Raji (cell line): ENCODE data around the gene LHX5.

Experiments used
- POLR2A ChIP-seq: IDR thresholded peaks from 2 replicates; pipeline ENCODE4 v1.6.1; 2011; ENCODE audit warnings: low read depth, low read length, control low read depth; ENCODE audit not compliant: insufficient read depth

The LHX5 gene

GRCh38 chr12:113439606-113440030 is 32.1 kb downstream of the LHX5 start:
- TF ChIP-seq POLR2A, result no peak

GRCh38 chr12:113439301-113439597 is 32.4 kb downstream of the LHX5 start:
- TF ChIP-seq POLR2A, result no peak

DNA sequence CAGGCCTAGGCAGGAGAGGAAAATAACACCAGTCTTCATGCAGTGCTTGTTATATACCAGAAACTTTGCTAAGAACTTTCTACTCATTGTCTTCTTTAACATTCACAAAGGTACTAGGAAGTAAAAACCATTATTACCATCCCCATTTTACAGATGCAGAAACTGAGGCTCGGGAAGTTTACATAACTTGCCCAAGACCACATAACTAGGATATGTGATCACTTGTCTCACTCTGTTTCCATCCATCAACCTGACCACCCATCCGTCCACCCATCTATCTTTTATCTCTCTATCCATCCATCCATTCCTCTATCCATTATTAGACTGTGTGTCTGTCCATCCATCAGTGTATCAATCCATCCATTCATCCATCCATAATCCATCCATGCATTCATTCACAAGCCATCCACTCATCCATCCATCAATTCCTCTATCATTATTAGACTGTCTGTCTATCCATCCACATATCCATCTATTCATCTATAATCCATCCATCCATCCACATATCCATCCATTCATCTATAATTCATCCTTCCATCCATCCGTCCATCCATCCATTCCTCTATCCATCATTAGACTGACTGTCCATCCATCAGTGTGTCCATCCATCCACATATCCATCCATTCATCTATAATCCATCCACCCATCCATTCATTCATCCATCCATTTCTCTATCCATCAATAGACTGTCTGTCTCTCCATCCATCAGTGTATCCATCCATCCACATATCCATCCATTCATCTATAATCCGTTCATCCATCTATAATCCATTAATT is 33.0 kb downstream of the LHX5 start:
- no peak for TF ChIP-seq POLR2A

GRCh38 chr12:113437729-113438100 is 34.0 kb downstream of the LHX5 start:
- TF ChIP-seq POLR2A, result no peak

- TF ChIP-seq POLR2A, result no peak
Observed at GRCh38 chr12:113436993-113437728, 34.5 kb downstream of the LHX5 start.

GRCh38 chr12:113436586-113436985 is 35.1 kb downstream of the LHX5 start:
- TF ChIP-seq POLR2A, result no peak

DNA sequence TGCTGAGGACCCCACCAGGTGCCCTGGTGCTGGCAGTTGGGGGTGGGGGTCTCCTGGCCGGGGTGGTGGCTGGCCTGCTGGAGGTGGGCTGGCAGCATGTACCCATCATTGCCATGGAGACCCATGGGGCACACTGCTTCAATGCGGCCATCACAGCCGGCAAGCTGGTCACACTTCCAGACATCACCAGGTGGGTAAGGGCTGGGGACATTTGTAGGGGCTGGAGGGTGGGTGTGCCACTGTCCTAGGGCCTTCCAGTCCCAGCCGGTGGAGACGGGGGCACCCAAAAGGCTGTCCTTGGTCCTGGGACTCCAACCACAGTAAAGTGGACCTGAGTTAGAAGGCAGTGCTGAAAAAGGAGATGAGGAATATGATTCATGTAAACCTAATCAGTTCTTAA is 36.3 kb downstream of the LHX5 start:
- no peak for TF ChIP-seq POLR2A

DNA sequence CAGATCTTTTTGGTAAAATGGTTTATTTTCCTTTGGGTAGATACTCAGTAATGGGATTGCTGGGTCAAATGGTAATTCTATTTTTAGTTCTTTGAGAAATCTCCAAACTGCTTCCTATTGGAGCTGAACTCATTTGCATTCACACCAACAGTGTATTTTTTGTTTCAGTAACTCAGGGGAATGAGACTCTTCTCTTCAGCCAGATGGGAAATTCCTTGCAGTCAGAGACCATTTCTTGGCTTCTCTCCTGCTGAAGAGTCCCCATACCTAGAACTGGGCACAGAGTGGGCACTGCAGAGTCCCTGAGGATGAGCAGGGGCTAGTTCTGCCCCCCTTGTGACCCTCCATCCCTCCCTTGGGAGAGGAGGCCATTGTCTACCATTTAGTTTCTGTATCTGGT is 38.7 kb downstream of the LHX5 start:
- TF ChIP-seq POLR2A, result no peak

- TF ChIP-seq POLR2A, result no peak
Observed at GRCh38 chr12:113428482-113428881, 43.2 kb downstream of the LHX5 start.

GRCh38 chr12:113427882-113428281 is 43.8 kb downstream of the LHX5 start:
- TF ChIP-seq POLR2A, result no peak

DNA sequence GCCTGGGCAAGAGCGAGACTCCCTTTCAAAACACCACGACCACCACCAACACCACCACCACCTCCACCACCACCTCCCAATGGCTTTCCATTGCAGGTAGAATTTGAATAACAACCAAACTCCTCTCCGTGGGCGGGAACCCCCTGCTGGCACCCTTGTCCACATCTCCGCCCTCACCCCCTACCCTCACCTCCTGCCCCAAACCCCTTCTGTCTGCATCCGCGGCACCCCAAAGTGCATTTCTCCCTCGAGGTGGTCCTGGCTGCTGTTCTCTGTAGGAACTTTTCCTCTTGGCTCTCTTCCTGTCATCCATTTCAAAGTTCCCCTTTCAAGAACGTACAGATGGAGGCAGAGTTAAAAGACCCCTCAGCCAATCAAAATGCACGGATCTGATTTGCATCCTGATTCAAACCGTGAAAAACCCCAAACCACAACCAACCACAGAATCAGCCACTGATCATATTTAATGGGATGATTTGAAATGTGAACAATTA is 45.7 kb downstream of the LHX5 start:
- no peak for TF ChIP-seq POLR2A

DNA sequence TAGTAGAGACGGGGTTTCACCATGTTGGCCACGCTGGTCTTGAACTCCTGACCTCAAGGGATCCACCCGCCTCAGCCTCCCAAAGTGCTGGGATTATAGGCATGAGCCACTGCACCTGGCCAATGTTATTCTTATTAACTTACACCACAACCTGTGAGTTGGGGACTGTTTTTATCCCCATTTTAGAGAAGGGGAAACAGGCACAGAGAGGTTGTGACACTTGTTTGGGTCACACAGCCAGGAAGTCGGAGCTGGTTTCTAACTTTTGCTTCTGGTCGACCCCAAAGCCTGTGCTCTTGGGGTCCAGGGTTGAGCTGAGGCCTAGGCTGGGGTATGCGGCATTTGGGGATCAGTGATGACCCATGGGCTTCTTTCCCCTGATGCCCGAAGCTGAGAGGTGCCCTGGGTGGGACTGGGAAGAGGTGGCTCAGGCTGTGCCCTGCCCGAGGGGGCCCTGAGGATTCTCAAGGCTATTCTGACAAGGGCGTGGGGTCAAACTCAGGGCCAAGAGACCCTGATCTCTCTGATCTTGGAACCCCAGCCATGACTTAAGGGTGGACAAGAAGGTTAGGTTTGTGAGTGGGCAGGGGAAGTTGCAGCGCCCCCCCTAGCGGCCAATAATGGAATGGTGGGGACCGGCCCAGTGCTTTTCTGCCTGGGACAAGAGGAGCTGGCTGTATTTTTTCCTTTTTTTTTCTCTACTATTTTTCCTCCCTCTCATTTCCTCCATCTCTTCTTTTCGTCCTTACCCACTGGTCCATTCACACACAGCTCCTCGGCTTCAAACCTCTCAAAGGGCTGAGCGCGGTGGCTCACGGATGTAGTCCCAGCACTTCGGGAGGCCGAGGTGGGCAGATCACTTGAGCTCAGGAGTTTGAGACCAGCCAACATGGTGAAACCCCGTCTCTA is 46.5 kb downstream of the LHX5 start:
- no peak for TF ChIP-seq POLR2A

- TF ChIP-seq POLR2A, result no peak
Observed at GRCh38 chr12:113424456-113424855, 47.2 kb downstream of the LHX5 start.

GRCh38 chr12:113422886-113423669 is 48.6 kb downstream of the LHX5 start:
- no peak for TF ChIP-seq POLR2A
